Sigmoid colon (tissue), 7 donors: ENCODE measurements around the gene SH2D1A. TPM values are rescaled to one million over a fixed set of nuclear protein-coding genes. Genes with fewer than 3 reads are reported as not detected.

Experiments
- DNase-seq: peaks from one replicate; pipeline ENCODE4 v3.0.0-alpha.2; 2019
- H3K27ac ChIP-seq, 4 donors: fragments of 200-600 bp; sonication (generic); one replicate each; pipeline ENCODE4 v1.5.1; 2016 to 2019; ENCODE audit warnings: mild to moderate bottlenecking in 1 of 4
- H3K27me3 ChIP-seq, 3 donors: fragments of 200-600 bp; sonication (generic); one replicate each; pipeline ENCODE4 v1.5.1; 2019; ENCODE audit warnings: mild to moderate bottlenecking in 1 of 3
- H3K36me3 ChIP-seq, 4 donors: fragments of 200-600 bp; sonication (generic); one replicate each; pipeline ENCODE4 v1.5.1; 2016 to 2019
- H3K4me1 ChIP-seq, 4 donors: fragments of 200-600 bp; sonication (generic); one replicate each; pipeline ENCODE4 v1.5.1; 2017 to 2019
- H3K4me3 ChIP-seq, 4 donors: fragments of 200-600 bp; sonication (generic); one replicate each; pipeline ENCODE4 v1.5.1; 2017 to 2019; ENCODE audit warnings: mild to moderate bottlenecking in 2 of 4, moderate library complexity in 1 of 4
- H3K9me3 ChIP-seq, 4 donors: fragments of 200-600 bp in 3 of 4; sonication (generic) in 3 of 4; one replicate each; pipeline versions ENCODE4 v1.5.1 to v1.6.1; 2013 to 2019
- EP300 ChIP-seq, 4 donors: sonication (generic); formaldehyde crosslinking; IDR thresholded peaks; one replicate each; pipeline ENCODE4 v1.6.1; 2017; ENCODE audit warnings: antibody characterized with exemption in 4 of 4
- POLR2A ChIP-seq, 2 donors: fragments of 450-650 bp; IDR thresholded peaks; one replicate each; pipeline ENCODE4 v1.6.1; 2016; ENCODE audit warnings: antibody characterized with exemption in 2 of 2, mild to moderate bottlenecking in 2 of 2, moderate library complexity in 2 of 2
- POLR2AphosphoS5 ChIP-seq, 4 donors: sonication (generic); formaldehyde crosslinking; IDR thresholded peaks; one replicate each; pipeline ENCODE4 v1.6.1; 2017; ENCODE audit warnings: antibody characterized with exemption in 4 of 4
- WGBS, 2 donors: extraction: QIAGEN DNeasy Blood & Tissue Kit; methylation state at CpG; one replicate each; pipeline ENCODE4 v1.1.7; 2013; 5-methylcytosine and 5-hydroxymethylcytosine counted together
- intact Hi-C: fragments of 100-400 bp; cut with DNase I; formaldehyde crosslinking; loops from one replicate; pipeline ENCODE4 v1.15.1; 2023
- polyA plus RNA-seq, 3 donors: library from polyadenylated mRNA; stranded (reverse); fragments of 200-250 nt; gene quantifications; one replicate each; pipeline ENCODE4 v1.2.3, GENCODE V29; 2013
- total RNA-seq, 4 donors: library from RNA; depleted of rRNA; stranded (reverse); fragments of >200 nt; gene quantifications; one replicate each; pipeline ENCODE4 v1.1.0, GENCODE V29; 2016
- TF ChIP-seq, protein P1 (sequence below), 4 experiments: fragments of 450-650 bp in 3 of 4; fragments of 200-600 bp in 1 of 4; IDR thresholded peaks; one replicate each; pipeline ENCODE4 v1.5.1; 2016 to 2019; ENCODE audit warnings: antibody characterized with exemption in 4 of 4, mild to moderate bottlenecking in 3 of 4, moderate library complexity in 2 of 4
- donor health status: healthy with polysubstance abuse.
- donor health status: Bipolar disorder and iron deficiency.
- donor health status: healthy.

Gene SH2D1A
- total and polyA plus RNA-seq, 7 donors, result 0.14 to 6.5 (median 0.33) TPM; not detected in 2

- DNase-seq, result no peak
- Histone ChIP-seq H3K4me3 (no peak overlapping the region), H3K4me1 (no peaks in the 10 kb centered on the region), H3K27ac (no peak overlapping the region), H3K9me3 (no peaks in the 10 kb centered on the region), H3K36me3 (no peaks in the 10 kb centered on the region), H3K27me3 (no peaks in the 10 kb centered on the region)
- 75 to 92% methylated on average over 6 of the region's 6 CpGs for WGBS, 2 donors
- intact Hi-C loops, result no loop called here
- no peak for TF ChIP-seq POLR2AphosphoS5 (IDR thresholded peaks at IDR 0.05)
- TF ChIP-seq, protein P1, sequence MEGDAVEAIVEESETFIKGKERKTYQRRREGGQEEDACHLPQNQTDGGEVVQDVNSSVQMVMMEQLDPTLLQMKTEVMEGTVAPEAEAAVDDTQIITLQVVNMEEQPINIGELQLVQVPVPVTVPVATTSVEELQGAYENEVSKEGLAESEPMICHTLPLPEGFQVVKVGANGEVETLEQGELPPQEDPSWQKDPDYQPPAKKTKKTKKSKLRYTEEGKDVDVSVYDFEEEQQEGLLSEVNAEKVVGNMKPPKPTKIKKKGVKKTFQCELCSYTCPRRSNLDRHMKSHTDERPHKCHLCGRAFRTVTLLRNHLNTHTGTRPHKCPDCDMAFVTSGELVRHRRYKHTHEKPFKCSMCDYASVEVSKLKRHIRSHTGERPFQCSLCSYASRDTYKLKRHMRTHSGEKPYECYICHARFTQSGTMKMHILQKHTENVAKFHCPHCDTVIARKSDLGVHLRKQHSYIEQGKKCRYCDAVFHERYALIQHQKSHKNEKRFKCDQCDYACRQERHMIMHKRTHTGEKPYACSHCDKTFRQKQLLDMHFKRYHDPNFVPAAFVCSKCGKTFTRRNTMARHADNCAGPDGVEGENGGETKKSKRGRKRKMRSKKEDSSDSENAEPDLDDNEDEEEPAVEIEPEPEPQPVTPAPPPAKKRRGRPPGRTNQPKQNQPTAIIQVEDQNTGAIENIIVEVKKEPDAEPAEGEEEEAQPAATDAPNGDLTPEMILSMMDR (IDR thresholded peaks at IDR 0.05), result no peak
- TF ChIP-seq POLR2A (IDR thresholded peaks at IDR 0.05), result no peak
- TF ChIP-seq EP300 (IDR thresholded peaks at IDR 0.05), result no peak
These were observed 2.6 kb downstream of the SH2D1A start for GRCh38 chrX:124348885-124349453.

DNA sequence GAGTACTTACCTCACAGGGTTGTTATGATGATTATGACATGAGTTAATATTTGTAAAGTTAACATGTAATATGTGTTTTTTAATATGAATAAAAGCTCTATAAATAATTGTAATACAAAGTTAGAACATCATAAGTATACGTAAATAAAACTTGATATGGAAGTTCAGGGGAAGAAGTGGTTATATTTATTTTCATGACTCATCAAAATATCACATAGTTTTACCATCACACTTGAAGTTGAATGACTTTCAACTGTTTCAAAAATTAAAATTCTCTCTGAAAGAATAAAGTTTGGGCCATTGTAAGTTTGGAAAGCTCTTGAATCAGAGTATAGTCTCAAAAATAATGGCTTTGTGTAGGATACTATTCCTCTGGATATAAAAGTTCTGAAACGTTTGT, 8.3 kb downstream of the SH2D1A start:
- no peak for DNase-seq
- TF ChIP-seq, protein P1 (IDR thresholded peaks at IDR 0.05), result no peak
- TF ChIP-seq EP300 (IDR thresholded peaks at IDR 0.05), result no peak
- TF ChIP-seq POLR2AphosphoS5 (IDR thresholded peaks at IDR 0.05), result no peak
- no peak for TF ChIP-seq POLR2A (IDR thresholded peaks at IDR 0.05)
- intact Hi-C loops, result no loop called here
- WGBS, 2 donors, result 53 to 56% methylated on average over 2 of the region's 2 CpGs
- Histone ChIP-seq H3K4me3 (no peak overlapping the region), H3K27me3 (no peaks in the 10 kb centered on the region), H3K36me3 (no peaks in the 10 kb centered on the region), H3K27ac (no peak overlapping the region), H3K9me3 (no peaks in the 10 kb centered on the region), H3K4me1 (no peaks in the 10 kb centered on the region)

- no peaks in the 10 kb centered on the region for H3K27me3 ChIP-seq
- intact Hi-C loops, result no loop called here
- no peak overlapping the region for H3K4me3 ChIP-seq
- TF ChIP-seq POLR2AphosphoS5 (IDR thresholded peaks at IDR 0.05), result no peak
- TF ChIP-seq EP300 (IDR thresholded peaks at IDR 0.05), result no peak
- WGBS, 2 donors, result 40 to 75% methylated on average over 3 of the region's 3 CpGs
- H3K4me1 ChIP-seq, result no peaks in the 10 kb centered on the region
- no peak overlapping the region for H3K27ac ChIP-seq
- no peak for DNase-seq
- no peaks in the 10 kb centered on the region for H3K36me3 ChIP-seq
- no peaks in the 10 kb centered on the region for H3K9me3 ChIP-seq
These were observed 12.5 kb downstream of the SH2D1A start for GRCh38 chrX:124358800-124359383.

GRCh38 chrX:124362072-124362471, 15.7 kb downstream of the SH2D1A start:
- no peak for DNase-seq
- H3K4me1 ChIP-seq, result no peaks in the 10 kb centered on the region
- TF ChIP-seq EP300 (IDR thresholded peaks at IDR 0.05) (no peak), POLR2A (IDR thresholded peaks at IDR 0.05) (no peak), POLR2AphosphoS5 (IDR thresholded peaks at IDR 0.05) (no peak)
- TF ChIP-seq, protein P1 (IDR thresholded peaks at IDR 0.05), result no peak
- intact Hi-C loops, result no loop called here
- H3K27me3 ChIP-seq, result no peaks in the 10 kb centered on the region
- H3K27ac ChIP-seq, result no peak overlapping the region
- H3K9me3 ChIP-seq, result no peaks in the 10 kb centered on the region
- no peaks in the 10 kb centered on the region for H3K36me3 ChIP-seq
- WGBS, 2 donors, result 71 to 77% methylated on average over 2 of the region's 2 CpGs
- H3K4me3 ChIP-seq, result no peak overlapping the region

DNA sequence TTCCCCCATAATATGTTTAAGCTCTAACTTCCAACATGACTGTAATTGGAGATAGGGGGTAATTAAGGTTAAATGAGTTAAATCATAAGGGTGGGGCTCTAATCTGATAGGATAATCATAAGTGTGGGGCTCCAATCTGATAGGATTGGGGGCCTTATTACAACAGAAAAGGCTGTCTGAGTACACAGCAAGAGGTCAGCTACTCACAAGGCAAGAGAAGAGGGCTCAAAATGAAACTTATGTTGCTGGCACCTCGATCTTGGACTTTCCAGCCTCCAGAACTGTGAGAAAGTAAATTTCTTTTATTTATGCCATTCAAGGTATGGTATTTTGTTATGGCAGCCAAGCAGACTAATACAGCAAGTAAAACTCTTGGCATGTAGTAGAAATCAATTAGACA, 16.4 kb downstream of the SH2D1A start:
- H3K4me3 ChIP-seq, result no peak overlapping the region
- H3K36me3 ChIP-seq, result no peaks in the 10 kb centered on the region
- H3K9me3 ChIP-seq, result no peaks in the 10 kb centered on the region
- no peaks in the 10 kb centered on the region for H3K4me1 ChIP-seq
- no peak overlapping the region for H3K27ac ChIP-seq
- intact Hi-C loops, result no loop called here
- WGBS, 2 donors, result 56 to 75% methylated on average over 1 of the region's 1 CpG
- TF ChIP-seq, protein P1 (IDR thresholded peaks at IDR 0.05), result no peak
- TF ChIP-seq EP300 (IDR thresholded peaks at IDR 0.05) (no peak), POLR2AphosphoS5 (IDR thresholded peaks at IDR 0.05) (no peak), POLR2A (IDR thresholded peaks at IDR 0.05) (no peak)
- H3K27me3 ChIP-seq, result no peaks in the 10 kb centered on the region
- DNase-seq, result no peak
